ENCODE results near the gene SIPA1.

The SIPA1 gene

GRCh38 chr11:65637794-65638419, at the start of gene SIPA1:
TSS of gene SIPA1 (plus strand) at chr11:65638101. CDS start at chr11:65640922, 2,821 bp downstream.
- DNase-seq, result peak; percentile 66

DNA sequence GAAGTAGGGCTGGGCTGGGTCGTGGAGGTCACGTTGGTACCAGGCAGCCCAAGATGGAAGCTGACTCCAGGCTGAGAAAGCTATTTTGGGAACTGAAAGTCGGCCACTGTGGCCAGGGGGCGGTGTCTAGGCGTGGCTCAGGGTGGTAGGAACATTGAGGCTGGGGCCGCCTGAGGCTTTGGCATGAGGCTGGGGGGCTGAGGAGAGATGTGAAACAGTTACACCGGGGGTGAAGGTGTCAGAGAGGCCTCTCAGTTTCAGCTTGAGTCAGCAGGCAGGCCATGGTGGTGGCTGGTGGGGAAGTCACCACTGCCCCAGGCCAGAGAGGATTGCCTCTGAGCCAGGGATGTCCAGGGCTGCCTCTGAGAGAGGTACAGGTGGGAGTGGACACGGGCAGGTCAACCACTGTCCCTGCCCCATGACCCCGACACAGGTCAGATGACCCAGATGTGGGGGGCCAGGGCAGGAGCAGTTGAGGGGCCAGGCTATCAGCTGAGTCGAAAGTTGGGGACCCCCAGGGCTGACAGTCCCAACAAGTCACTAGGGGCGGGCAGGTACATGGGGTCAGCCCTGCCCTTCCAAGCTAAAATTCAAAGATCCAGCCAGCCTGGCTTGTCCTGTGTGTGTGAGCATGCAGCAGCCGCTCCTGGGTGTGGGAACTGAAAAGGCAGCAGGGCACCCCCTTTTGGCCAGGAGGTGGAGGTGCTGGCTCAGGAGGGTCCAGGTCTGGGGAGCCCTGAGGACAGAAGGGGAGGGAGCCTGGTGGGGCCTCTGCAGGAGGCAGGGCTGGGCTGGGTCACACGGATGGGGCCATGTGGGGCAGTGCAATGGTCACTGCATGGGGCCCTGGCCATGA, 49.5 kb upstream of the SIPA1 start:
- DNase-seq, result no peak

DNA sequence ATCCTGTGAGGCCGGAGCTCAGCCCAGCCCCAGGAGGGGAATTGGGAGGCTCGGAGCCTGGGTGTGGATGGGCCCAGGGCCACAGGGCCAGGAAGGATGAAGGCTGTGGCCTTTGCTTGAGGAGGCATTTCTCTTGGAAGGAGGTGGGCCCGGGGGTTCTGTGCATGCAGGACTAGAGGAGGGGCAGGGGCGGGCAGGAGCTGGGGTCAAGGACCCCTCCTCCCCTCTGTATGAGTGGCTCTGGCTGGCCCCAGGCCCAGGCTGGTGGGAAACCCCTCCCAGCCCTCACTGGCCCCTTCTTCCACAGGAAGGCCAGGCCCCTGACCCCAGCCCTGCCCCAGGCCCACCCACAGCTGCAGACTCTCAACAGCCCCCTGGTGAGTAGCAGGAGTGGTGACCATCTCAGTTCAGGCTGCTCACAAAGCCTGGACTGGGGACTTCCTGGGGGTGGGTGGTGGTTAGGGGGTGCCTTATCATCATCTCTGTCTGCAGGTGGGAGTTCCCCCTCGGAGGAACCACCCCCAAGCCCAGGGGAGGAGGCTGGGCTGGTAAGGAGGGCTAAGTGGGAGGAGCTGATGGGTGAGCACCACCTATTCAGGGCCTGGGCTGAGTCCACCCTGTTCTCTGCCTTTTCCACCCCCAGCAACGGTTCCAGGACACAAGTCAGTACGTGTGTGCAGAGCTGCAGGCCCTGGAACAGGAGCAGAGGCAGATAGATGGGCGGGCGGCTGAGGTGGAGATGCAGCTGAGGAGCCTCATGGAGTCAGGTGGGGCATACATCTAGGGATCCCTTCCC, 48.3 kb upstream of the SIPA1 start:
- DNase-seq, result no peak

GRCh38 chr11:65590240-65590738, 47.6 kb upstream of the SIPA1 start:
- no peak for DNase-seq

GRCh38 chr11:65591939-65592857, 45.7 kb upstream of the SIPA1 start:
- no peak for DNase-seq

DNA sequence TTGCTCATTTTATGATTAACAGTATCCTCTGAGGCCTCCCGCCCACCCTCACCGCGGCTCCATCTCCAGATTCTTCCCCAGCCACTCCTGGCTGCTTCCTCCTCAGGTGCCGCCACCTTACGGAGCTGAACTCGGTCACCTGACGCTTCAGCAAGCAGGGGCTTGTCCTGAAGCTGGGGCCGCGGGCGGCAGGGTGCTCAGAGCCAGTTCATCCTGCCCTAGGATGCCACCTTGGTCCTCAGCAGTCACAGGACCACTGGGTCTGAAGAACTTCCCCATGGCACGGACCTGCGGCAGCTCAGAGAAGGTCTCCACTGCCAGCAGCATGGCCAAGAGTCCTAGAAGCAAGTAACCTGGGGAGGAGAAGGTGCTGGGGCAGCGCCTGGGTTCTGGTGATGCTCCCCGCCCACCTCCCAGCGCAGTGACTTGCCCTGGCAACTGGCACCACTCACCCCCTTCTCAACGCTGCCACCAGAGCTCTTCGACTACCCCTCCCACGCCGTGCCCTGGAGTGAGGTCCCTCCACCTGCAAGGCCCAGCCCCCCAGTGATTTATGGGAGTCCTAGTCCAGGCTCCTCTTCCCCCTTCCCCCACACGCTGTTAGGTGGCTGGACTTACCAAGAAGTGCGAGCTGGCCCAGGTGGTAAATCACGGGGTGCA, 44.9 kb upstream of the SIPA1 start:
- DNase-seq, result peak; percentile 59

- no peak for DNase-seq
These were observed 44.1 kb upstream of the SIPA1 start for GRCh38 chr11:65593518-65594414.

DNA sequence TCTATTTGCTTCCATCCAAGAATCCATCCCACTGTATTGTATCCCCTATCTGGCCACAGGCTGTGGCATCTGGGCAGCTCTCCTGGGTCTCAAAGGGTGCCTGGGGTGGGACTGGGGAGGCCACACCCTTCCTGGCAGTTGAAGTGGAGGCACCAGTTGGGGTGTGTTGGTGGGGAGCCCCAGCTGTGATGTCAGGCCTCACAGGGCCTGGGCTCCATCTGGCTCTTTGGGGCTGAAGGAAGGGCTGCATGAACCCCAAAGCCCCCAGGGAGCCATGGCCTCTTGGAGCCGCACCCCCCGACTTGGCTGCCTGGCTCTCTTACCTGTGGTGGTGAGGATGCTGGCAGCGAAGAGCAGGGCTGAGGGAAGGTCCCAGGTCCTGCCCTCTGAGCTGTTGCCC, 42.8 kb upstream of the SIPA1 start:
- DNase-seq, result no peak

- DNase-seq, result no peak
These were observed 42.2 kb upstream of the SIPA1 start, which contains the start of gene KCNK7 for GRCh38 chr11:65595543-65596281. TSS of gene KCNK7 (minus strand) at chr11:65595800. CDS start at chr11:65595772, 28 bp downstream.

- DNase-seq, result no peak
These were observed 41.4 kb upstream of the SIPA1 start for GRCh38 chr11:65596520-65596919.

DNA sequence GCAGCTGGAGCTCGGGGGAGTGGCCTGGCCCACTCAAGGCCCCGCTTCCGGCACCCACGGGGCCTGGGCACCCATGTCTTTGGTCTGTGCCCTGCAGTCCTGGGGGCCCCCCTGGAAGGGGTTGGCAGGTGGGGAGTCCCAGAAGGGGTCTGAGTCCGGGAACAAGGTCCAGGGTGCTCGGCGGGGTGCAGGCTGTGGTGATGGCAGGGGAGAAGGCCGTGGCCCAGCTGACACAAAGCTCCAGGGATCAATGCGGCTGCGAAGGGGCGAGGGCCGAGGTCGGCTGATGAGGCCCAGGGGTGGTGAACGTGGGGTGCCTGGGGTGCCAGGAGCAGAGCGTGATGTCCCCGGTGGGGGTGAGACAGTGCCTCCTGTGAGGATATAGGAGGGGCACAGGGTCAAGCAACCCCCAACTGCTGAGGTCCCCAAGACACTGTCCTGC, 39.6 kb upstream of the SIPA1 start:
- DNase-seq, result no peak

DNA sequence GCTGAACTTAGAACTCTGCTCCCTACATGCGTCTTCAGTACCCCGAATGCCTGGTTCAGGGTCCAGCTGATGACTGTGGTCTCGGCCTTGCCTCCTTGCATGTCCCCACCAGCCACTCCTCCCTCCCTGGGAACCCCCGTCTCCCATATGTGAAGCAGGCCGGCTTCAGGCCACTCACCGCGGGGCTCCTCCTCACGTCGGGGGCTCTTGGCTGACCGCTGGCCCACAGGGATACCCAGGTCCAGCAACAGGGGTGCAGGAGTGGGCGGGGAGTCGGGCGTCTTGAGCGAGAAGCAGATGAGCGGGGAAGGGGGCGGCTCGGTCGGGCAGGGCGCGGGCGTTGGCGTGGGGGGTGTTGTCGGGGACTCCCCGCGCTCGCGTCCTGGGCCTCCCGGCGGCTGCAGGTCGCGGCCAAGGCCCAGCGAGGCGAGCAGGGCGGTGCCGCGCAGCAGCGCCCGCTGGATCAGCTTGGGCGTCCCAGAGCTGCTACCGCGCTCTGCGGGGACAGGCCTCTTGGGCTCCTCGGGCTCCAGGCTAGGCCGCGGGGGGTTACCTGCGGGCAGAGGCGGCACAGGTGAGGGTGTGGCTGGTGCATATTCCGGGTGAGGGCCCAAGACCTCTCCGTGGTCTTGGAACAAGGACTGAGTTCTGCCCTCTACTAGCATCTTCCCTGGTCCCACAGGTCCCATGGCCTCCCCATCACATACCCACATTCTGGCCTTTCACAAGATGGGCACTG, 38.5 kb upstream of the SIPA1 start:
- no peak for DNase-seq

GRCh38 chr11:65599955-65600246, 38.0 kb upstream of the SIPA1 start:
- no peak for DNase-seq

- DNase-seq, result no peak
These were observed 33.6 kb upstream of the SIPA1 start for GRCh38 chr11:65604258-65604657.

DNA sequence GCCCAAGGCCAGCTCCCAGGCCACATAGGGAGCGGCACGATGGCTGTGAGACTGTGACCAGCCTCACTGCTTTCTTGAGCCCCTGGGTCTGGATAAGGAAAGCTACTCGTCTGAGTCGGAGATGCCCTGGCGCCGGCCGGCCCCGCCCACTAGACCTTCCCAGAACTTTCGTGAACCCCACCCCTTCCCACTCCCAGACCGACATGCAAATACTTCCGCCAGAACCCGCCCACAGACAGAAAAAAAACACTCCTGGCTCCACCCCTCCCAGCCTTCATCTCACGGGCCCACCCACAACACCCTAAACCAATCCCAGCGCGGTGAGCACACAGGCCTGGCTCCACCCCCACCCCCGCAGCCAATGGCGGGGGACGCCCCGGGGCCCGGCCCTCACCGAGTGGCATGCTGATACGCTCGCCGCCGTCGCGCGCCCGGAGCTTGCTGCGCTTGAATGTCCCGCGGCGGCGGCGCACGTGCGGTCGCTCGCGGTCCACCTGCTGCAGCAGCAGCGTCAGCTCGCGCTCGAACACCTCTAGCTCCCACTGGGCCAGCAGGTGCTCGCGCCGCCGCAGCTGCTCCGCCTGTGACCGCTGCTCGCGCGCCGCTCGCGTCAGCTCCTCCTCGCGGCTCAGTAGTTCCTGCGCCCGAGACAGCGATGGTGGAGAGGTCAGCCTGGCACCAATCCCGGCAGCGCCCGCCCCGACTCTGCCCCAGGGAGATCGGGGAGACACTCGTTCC, 30.9 kb upstream of the SIPA1 start:
- DNase-seq, result no peak

- no peak for DNase-seq
These were observed 30.1 kb upstream of the SIPA1 start for GRCh38 chr11:65607614-65608426.

DNA sequence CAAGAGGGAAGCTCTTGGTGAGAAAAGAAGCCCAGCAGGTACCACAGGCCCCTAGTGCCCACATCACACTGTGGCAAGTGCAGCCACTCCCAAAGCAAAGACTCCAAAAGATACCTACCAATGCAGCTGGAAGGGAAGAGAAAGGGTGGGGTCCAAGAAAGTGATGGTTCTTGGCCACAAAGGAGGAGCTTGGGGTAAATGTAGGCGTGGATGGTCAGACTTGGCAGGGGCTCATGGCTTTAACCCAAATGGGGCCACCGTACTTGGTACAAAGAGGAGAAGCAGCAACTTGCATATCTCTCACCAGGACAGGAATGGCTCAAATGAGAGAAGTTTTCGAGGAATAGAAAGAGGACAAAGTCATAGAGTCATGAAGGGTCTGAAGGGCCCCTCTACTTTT, 28.7 kb upstream of the SIPA1 start:
- DNase-seq, result no peak

- no peak for DNase-seq
These were observed 28.2 kb upstream of the SIPA1 start for GRCh38 chr11:65609665-65610064.
